AG08396 (cell line): ENCODE data around the gene SYT17.
A peak's percentile ranks its signal among the peaks of the same experiment; 100 is the strongest.
"Not testable (repeated sequence)": the region's sequence is repeated elsewhere in the genome, so short reads cannot be mapped to it uniquely, and the experiment has no call there.

Experiments used
- DNase-seq: peaks from one replicate; pipeline ENCODE4 v3.0.0; 2012; ENCODE audit warnings: low spot score, mixed read lengths

Gene SYT17

DNA sequence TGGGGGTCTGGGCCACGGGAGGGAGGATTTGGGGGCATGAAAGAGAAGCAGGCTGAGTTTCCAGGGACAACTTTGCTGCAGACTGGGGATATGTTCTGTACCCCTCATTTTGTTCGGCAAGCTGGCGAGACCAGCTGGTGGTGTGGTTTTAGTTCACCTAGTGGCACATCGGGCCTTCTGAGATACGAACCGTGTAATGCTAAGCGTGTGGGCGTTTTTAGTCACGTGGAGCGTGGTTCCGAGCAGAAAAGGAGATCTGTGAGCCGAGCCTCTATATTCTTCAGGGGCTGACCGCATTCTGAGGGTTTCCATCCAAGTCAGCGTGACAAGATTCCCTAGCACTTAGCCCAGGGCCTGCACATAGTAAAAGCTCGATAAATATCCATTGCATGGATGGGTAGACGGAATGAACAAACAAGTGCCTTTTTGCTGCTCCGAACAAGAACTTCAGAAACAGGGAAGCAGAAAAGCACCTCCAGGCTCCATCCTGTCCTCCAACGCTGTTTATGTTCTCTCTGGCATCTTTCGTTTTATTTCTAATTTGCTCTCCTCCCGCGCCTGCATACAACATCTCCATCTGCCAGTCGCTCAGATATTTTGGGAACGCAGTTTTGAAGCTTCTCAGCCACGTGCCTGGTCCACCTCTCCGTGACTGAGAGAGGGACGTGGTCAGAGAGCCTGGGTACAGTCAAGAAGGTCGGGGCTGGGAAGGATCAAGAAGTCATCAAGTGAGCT lies 5.8 kb downstream of the SYT17 start:
- no peak for DNase-seq

DNA sequence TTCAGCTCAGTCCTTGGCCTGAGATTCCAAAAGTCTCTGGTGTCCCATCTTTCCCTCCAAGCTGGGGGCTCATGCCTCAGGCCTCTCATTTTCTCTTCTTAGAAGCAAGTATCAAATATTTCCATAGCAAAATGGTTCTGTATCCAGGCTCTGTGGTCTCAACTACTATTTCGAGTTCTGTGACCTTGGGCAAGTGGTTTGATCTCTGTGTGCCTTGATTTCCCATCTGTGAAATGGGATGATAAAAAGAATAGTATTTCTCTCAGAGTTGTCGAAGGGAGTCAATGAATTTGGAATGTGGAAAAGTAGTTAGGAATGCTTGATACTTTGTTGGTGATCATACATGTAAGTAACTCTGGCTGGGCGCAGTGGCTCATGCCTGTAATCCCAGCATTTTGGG lies 6.4 kb downstream of the SYT17 start:
- DNase-seq = no peak

DNA sequence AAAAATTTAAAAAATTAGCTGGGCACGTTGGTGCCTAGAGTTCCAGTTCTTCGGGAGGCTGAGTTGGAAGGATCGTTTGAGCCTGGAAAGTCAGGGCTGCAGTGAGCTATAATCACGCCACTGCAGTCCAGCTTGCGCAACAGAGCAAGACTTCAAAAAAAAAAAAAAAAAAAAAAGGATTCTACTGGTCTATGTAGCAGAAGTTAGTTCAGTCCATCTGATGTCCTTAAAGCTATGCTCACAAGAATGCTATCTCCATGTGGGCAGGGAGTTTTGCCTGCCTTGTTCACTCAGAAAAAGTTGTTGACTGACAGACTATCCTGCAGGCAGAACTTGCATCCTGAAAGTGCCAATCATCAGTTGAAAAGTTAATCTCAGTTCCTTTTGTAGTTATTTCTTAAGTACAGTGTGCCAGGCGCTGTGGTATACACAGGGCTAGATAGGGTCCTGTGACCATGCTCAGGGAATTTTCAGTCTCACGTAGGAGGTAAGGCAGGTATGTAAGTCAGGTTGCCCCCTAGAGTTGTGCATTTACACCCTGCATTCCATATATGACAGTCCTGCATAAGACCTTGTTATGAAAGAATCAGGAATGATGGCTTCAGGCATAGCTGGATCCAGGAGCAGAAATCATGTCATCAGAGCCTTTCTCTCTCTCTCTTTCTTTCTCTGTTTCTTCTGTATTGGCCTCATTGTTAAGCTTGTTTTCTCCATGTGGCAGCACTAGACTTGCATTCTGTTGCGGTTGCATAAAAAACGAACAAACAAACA lies 7.6 kb downstream of the SYT17 start:
- DNase-seq = no peak

DNA sequence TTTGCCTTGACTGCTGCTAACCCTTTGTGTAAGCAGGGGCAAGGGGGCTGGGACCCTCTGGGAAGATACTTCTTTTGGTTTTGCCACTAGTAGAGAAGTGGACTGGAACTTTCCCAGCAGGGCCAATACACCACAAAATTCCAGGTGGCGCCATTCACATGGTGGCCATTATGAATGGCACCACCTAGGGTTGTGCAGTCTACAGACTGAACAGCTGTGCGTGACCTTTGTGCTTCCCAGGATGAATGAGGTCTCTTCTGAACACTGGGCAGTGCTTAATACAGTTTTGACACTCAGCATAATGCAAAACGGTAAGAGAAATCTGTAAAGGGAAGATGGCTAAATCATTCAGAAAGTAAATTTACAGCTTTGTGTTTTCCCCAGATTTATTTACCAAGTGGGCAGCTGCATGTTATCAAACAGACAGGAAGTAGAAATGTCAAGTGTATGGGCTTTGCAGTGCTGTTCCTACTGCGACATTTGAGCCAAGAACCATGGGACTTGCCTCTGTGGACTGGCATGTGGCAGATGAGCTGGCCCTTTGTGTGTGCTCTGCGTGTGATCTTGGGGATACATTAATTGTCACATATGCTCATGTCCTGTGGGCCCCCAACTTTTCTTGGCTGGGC lies 9.2 kb downstream of the SYT17 start:
- no peak for DNase-seq

DNA sequence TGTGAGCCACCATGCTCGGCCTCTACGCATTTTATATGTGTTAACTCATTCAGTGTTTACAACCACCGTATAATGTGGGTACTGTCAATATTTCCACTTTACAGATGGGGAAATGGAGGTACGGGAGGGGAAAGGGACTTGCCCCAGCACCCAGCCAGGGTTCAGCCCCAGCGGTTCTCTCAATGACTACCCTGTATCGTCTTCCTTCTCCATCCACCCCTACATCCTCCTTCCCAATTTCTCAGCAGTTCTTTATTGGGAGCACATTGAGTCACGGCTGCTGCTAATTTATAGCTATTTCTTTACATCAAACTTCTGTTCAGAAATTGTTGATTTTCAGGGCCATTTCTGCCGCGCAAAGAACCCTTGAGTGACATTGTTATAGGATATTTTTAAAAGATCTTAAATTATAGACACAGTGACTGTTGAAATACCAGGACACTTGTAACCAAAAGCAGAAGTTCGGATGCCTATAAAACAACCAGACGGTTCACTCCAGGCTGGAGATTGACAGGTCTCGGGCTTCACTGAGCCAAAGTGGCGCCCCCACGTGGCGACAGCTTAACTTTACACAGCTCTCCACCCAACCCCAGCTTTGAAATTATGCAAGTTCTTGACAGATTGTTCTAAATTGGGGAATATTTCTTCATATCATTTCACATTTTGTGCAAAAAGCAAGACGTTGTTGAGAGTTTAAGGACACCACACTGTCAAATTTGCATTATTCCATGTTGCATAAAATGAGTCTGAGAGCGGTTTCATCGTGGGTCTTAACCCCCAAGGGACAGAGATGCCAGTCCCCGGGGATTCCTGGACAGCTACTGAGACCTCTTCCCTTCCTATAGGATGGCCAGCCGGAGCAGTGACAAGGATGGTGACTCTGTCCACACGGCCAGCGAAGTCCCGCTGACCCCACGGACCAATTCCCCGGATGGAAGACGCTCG lies 11.8 kb downstream of the SYT17 start:
- peak; percentile 63 for DNase-seq

DNA sequence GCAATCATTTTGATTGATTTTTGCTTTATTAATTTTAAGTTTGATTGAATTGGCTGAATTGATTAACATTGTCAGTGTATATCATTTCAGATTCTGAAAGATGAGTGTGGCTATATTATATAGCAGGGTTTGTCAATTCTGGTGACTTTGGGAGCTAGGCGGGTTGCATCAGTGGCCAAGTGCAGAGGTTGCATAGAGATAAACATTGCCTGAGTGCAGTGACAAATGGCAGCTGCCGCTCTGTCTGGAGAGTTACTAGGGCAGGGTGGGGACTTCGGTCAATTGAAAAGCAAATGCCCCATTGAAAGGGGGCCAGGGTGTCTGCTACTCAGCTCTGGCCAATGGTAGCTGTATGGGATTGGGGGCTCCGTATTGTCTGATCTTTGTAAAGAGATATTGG lies 12.7 kb downstream of the SYT17 start:
- DNase-seq = no peak

DNA sequence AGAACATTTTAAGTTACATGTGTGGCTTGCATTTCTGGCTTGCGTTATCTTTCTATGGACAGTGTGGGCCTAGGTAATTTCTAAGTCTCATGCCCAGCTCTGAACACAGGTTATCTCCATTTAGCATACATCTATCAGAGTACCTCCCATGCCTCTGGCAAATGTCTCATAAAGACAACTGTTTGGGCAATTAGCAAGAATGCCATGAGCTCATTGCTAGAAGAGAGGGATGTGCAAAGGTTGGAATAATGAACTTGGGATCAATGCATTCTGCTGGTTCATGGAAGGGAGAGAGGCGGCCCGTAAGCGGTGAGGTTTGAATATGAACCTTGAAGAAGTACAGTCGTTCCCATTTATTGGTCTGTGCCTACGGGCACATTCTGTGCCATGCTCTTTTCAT lies 14.4 kb downstream of the SYT17 start:
- DNase-seq = no peak

DNA sequence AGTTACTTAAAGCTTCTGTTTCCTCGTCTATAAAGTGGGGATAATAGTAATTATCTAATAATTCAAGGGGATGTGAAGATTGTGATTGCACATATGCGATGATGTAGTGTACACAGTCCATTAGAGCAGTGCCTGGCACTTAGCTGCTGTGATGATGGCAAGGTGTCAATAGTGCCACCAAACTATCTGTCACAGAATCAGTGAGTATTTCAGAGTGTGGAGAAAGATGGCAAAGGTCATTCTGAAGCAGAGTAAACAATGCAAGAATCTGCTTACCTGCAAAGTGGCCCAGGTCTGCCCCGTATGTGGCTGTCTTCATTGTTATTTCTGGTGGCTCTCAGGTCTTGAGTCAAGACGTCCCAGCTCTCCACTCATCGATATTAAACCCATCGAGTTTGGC lies 15.1 kb downstream of the SYT17 start:
- no peak for DNase-seq

DNA sequence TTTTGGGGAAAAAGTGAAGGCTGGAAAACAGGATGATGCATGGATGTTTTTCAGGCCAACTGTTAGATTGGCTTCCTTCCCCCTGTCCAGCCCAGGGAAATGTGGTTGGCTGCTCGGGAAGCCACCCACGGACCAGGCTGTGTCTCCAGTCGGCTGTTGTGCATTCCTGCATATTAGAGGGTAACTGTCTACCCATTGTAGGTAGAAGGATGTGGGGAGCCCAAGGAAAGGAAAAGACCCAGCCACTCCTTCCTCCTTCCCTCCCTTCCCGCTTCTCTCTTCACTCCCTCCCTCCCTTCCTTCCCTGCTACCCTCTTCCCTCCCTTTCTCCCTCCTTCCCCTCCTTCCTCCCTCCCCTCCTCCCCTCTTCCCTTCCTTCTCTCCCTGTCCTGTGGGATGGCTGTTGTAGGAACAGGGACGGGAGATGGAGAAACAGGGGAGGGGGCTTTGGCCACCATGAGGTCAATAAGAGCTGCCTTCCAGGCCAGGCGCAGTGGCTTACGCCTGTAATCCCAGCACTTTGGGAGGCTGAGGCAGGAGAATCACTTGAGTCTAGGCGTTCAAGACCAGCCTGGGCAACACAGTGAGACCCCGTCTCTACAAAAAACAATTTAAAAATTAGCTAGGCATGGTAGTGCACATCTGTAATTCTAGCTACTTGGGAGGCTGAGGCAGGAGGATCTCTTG lies 16.9 kb downstream of the SYT17 start:
- no peak for DNase-seq

DNA sequence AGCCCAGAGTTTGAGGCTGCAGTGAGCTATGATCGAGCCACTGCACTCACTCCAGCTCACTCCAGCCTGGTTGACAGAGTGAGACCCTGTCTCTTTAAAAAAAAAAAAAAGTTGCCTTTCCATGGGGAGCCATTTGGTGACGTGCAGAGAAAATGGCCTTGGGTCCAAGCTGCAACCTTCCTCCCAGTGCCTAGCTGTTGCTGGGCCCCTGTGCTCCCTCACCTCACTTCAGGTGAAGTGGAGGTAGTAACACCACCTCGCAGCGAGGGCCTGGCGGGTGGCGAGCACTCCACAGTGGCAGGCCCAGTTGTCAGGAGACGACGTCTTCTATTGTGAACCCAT lies 17.4 kb downstream of the SYT17 start:
- DNase-seq = no peak

DNA sequence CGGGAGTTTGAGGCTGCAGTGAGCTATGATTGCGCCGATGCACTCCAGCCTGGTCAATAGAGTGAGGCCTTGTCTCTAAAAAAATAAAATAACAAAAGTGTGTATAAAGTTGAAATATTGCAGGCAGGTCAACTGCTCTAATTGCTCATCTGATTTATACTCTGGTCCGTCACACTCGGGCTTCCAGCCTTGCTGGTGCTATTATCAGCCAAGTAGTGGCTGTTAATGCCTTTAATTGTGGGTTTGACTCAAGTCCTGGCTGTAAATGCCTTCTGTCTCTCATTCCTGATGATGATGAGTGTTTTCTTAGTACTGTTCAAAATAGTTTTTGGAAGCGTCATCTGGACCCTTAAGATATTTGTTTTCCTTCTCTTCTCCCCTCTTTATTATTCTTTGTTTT lies 18.4 kb downstream of the SYT17 start:
- no peak for DNase-seq

DNA sequence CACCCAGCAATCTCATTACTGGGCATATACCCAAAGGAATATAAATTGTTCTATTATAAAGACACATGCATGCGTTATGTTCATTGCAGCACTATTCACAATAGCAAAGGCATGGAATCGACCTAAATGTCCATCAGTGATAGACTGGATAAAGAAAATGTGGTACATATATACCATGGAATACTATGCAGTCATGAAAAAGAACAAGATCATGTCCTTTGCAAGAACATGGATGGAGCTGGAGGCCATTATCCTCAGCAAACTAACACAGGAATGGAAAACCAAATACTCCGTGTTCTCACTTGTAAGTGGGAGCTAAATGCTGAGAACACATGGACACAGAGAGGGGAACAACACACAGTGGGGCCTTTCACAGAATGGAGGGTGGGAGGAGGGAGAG lies 19.9 kb downstream of the SYT17 start:
- DNase-seq = not testable (repeated sequence)

DNA sequence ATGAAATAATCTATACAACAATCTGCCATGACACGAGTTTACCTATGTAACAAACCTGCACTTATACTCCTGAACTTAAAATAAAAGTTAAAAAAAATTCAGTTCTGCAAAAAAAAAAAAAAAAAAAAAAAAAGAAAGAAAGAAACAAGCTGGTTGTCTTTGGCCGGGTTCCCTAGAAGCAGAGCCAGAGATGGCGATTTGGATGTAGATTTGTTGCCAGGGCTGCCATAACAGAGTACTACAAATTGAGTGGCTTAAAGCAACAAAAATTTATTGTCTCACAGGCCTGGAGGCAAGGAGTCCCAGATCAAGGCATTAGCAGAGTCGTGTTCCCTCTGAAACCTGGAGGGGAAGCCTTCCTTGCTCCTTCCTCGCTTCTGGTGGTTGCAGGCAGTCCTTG lies 20.4 kb downstream of the SYT17 start:
- no peak for DNase-seq

DNA sequence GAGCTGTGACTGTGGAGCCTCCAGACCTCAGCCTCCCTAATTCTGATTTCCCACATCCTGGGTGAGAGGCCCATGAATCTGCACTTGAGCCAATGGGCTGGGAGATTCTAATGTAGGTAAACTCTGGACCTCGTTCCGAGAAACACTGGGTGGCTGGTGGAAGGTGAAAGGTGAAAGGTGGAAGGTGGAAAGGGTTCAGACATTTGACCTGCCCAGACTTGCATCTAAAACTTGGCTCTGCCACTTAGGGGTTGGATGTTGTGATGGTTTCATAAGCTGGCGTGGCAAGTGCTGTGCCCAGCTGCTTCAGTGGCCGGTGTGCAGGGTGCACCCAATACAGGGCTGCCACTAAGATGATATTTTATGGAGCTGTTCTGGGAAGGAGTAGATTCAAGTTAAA lies 24.8 kb downstream of the SYT17 start:
- no peak for DNase-seq

DNA sequence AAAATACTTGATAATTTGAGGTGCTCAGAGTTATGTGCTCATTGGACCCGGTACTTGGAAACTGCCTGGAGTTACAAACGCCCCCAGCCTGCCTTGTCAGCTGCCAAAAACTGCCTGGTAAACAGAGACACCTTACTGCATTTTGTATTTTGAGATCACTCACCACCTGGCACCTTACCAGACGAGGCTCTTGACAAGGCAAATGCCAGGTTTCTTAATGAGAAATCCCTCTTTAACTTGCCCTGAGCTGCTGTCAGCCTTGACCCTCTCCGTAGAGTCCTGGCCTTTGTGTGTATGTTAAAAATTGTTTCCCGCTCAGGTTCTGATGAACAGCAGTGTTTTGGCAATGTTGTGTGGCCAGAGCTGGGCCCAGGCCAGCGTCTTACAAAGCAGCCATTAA lies 28.8 kb downstream of the SYT17 start:
- DNase-seq = no peak

DNA sequence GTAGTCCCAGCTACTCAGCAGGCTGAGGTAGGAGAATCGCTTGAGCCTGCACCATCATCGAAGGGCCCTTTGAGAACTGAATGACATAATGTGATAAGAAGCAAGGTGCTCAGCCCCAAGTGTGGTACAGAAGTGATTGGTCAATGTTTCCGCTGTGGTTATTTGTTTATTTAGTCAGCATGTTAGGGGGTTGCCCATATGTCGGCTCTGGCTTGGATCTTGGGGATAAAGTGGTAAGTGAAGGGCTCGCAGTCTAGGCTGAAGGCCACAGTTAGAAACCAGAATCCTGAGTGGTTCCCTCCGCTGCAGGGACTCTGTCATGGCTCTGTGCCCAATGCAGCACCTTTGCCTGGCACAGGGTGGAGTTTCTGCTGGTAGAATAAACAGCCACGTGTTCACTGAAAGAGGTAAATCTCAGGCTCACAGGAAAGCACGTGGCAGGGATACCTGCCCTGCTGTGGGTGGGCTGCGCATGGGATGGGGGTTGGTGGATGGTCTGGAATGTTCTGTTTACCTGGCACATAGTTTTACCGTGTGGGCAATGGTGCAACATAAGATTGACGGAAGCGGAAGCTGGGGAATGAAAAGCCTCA lies 35.4 kb downstream of the SYT17 start:
- DNase-seq = no peak

DNA sequence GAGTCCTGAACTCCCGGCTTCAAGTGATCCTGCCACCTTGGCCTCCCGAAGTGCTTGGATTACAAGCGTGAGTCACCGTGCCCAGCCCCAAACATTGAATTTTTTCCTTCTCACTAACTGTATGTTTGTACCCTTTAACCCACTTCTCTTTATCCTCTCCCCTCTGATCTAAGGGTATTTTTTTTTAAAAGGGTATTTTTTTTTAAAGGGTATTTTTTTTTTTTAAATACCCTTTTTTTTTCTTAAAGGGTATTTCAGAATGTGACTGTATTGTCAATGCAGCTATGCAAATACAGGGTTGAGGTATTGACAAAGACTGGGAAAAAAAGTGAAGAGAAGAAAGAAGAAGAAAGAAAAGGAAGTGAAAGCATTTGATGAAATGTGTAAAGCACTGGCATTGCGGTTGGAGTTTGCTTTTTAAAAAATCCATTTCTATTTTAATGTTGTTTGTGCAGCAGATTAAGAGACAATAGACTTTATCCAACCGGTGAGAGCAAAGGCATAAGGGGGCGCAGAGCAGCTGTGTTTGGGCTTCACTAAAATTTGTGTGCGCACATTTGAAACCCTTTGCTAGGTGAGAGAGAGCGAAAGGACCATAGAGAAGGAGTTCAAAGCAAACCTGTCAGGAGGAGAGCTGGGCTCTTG lies 42.4 kb downstream of the SYT17 start:
- DNase-seq = no peak

DNA sequence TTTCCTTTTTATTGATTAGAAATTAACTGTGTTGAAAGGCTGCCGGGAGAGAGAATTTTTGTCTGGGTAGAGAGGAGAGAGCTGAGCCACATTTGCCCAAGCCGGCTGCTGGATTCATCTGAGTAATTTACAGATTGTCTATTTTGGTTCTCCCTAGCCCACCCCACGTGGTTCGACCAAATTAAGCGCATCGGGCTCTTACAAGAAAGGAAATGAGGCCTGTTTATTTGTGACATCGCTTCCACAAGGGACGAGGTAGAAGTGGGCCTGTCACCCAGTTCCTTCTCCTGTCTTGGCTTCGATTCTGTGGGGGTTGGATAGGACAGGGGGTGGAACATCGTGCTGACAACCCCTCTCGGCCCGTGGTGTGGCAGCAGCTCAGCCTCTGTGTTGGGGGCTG lies 42.9 kb downstream of the SYT17 start:
- DNase-seq = no peak

DNA sequence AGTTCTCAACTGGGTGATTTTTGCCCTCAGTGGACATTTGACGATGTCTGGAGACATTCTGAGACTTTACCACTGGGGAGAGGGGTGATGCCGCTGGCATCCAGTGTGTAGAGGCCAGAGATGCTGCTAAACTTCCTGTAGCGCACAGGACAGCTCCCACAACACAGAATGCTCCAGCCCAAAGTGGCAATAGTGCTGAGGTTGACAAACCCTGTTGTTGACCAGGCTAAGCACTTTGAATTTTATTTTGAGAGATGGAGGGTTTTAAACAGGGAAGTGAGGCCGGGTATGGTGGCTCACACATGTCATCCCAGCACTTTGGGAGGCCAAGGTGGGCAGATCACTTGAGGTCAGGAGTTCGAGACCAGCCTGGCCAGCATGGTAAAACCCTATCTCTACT lies 44.0 kb downstream of the SYT17 start:
- DNase-seq = no peak

DNA sequence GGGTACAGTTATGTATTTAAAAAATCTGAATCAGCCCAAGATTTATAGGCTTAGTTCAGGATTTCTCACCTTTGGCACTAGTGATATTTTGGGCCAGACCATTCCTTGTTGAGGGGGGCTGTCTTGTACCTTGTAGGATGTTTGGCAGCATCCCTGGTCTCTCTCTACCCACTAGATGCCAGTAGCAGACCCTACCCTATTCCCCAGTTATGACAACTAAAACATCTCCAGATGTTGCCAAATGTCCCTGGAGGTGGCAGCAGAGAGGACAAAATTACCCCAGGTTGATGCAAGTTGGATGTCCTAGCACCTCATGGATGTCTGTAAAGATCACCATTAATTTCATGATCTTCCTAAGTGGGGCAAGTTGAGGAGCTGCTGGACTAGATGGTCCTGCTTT lies 45.8 kb downstream of the SYT17 start:
- DNase-seq = no peak

DNA sequence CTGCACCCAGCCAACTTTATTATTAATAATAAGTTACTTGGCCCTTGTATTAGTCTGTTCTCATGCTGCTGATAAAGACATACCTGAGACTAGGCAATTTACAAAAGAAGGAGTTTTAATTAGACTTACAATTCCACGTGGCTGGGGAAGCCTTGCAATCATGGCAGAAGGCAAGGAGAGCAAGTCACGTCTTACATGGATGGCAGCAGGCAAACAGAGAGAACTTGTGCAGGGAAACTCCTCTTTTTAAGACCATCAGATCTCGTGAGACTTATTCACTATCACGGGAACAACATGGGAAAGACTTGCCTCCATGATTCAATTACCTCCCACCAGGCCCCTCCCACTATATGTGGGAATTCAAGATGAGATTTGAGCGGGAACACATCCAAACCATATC lies 47.7 kb downstream of the SYT17 start:
- DNase-seq = no peak
